ENCODE data around the gene HPCAL1.

The HPCAL1 gene

GRCh38 chr2:10283106-10284062, 19.3 kb upstream of the HPCAL1 start:
- no peak for DNase-seq (ENCODE audit: insufficient read length, low spot score)
- no peak for TF ChIP-seq POLR2AphosphoS5 (IDR thresholded peaks at IDR 0.05; ENCODE audit: low read depth, low read length)
- TF ChIP-seq POU2F2 (IDR thresholded peaks at IDR 0.05; ENCODE audit: low read depth, low read length): no peak
- no peak for TF ChIP-seq SPI1 (IDR thresholded peaks at IDR 0.05; ENCODE audit: low read depth, low read length)
- TF ChIP-seq TAF1 (IDR thresholded peaks at IDR 0.05; ENCODE audit: low read depth, low read length): no peak
- TF ChIP-seq PAX5 (IDR thresholded peaks at IDR 0.05; ENCODE audit: insufficient read depth, low read length, severe bottlenecking): no peak
- no peak for TF ChIP-seq POLR2A (IDR thresholded peaks at IDR 0.05; ENCODE audit: low read depth, low read length)

GRCh38 chr2:10284108-10284870, 18.4 kb upstream of the HPCAL1 start:
- FAIRE-seq (no peak), DNase-seq (ENCODE audit: insufficient read length, low spot score) (no peak)

More at GRCh38 chr2:10283106-10284062, 19.3 kb upstream of the HPCAL1 start:
- no peak for FAIRE-seq

DNA sequence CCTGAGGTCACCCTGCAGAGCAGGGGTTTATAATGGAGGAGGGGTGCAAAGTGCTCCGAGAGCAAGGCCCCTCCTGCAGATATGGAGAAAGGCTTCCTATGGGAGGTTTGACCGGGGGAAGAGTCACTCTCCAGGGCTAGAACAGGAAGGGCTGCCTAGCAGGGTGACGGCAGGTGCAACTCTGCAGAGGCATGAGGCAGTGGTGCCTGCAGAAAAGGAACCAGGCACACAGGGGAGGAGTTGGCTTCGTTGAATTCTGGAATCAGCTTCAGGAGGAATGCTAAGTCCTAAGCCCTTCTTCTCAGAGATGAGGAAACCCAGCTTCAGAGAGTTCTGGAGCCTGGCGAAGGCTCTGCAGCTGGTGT, 17.5 kb upstream of the HPCAL1 start:
- no peak for DNase-seq (ENCODE audit: insufficient read length, low spot score)
- FAIRE-seq: no peak
- TF ChIP-seq POLR2A (IDR thresholded peaks at IDR 0.05; ENCODE audit: low read depth, low read length): no peak
- TF ChIP-seq POU2F2 (IDR thresholded peaks at IDR 0.05; ENCODE audit: low read depth, low read length): no peak
- no peak for TF ChIP-seq TAF1 (IDR thresholded peaks at IDR 0.05; ENCODE audit: low read depth, low read length)
- TF ChIP-seq SPI1 (IDR thresholded peaks at IDR 0.05; ENCODE audit: low read depth, low read length): no peak
- no peak for TF ChIP-seq PAX5 (IDR thresholded peaks at IDR 0.05; ENCODE audit: insufficient read depth, low read length, severe bottlenecking)
- no peak for TF ChIP-seq POLR2AphosphoS5 (IDR thresholded peaks at IDR 0.05; ENCODE audit: low read depth, low read length)

More at GRCh38 chr2:10284108-10284870, 18.4 kb upstream of the HPCAL1 start:
- TF ChIP-seq PAX5 (IDR thresholded peaks at IDR 0.05; ENCODE audit: insufficient read depth, low read length, severe bottlenecking) (no peak), POU2F2 (IDR thresholded peaks at IDR 0.05; ENCODE audit: low read depth, low read length) (no peak), TAF1 (IDR thresholded peaks at IDR 0.05; ENCODE audit: low read depth, low read length) (no peak)

GRCh38 chr2:10285556-10286198, 17.0 kb upstream of the HPCAL1 start:
- no peak for FAIRE-seq
- DNase-seq (ENCODE audit: insufficient read length, low spot score): no peak
- TF ChIP-seq PAX5 (IDR thresholded peaks at IDR 0.05; ENCODE audit: insufficient read depth, low read length, severe bottlenecking): no peak
- no peak for TF ChIP-seq POLR2AphosphoS5 (IDR thresholded peaks at IDR 0.05; ENCODE audit: low read depth, low read length)
- no peak for TF ChIP-seq SPI1 (IDR thresholded peaks at IDR 0.05; ENCODE audit: low read depth, low read length)
- no peak for TF ChIP-seq TAF1 (IDR thresholded peaks at IDR 0.05; ENCODE audit: low read depth, low read length)
- no peak for TF ChIP-seq POU2F2 (IDR thresholded peaks at IDR 0.05; ENCODE audit: low read depth, low read length)
- no peak for TF ChIP-seq POLR2A (IDR thresholded peaks at IDR 0.05; ENCODE audit: low read depth, low read length)

DNA sequence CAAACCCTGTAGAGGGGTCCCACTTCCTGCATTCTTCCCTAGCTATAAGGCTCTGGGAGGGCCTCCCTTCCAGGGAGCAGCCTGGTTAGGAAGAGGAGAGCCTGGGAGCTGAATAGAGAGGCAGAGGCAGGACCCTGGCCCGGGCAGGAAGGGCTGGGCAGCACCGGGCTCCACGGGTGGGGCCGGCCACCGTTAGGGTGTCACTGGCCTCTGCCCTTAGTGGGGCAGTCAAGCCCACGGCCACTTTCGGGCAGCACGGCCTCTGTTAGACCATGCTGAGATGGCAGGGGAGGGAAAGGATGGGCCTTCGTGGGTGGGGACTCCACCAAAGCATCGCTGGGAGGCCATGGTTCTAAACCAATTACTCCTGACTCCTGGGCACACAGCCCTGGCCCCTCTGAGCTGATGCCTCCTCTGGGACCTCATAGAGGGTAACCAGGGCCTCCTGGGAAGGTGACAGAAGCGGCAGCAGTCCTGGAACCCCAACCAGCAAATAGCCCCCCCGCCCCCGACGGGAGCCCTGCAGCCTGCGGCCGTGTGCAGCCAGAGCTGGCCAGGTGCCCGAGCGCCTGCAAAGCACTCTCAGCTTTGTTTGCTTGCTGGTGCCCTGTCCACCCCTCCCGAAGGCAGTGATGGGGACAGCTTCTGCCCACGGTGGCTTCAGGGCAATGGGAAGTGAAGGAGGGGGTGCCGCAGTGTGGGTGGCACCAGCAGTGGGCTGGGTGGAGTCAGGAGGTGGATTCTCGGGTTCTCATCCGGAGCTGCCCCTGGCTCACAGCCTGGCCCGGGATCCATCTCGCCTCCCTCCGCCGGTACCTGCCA, 16.3 kb upstream of the HPCAL1 start:
- FAIRE-seq (no peak), DNase-seq (ENCODE audit: insufficient read length, low spot score) (no peak)
- no peak for TF ChIP-seq SPI1 (IDR thresholded peaks at IDR 0.05; ENCODE audit: low read depth, low read length)
- TF ChIP-seq TAF1 (IDR thresholded peaks at IDR 0.05; ENCODE audit: low read depth, low read length): no peak
- TF ChIP-seq POLR2A (IDR thresholded peaks at IDR 0.05; ENCODE audit: low read depth, low read length): no peak
- no peak for TF ChIP-seq POLR2AphosphoS5 (IDR thresholded peaks at IDR 0.05; ENCODE audit: low read depth, low read length)
- no peak for TF ChIP-seq POU2F2 (IDR thresholded peaks at IDR 0.05; ENCODE audit: low read depth, low read length)
- TF ChIP-seq PAX5 (IDR thresholded peaks at IDR 0.05; ENCODE audit: insufficient read depth, low read length, severe bottlenecking): no peak

GRCh38 chr2:10287761-10288160, 14.9 kb upstream of the HPCAL1 start:
- DNase-seq (ENCODE audit: insufficient read length, low spot score) (no peak), FAIRE-seq (no peak)
- TF ChIP-seq POU2F2 (IDR thresholded peaks at IDR 0.05; ENCODE audit: low read depth, low read length) (no peak), TAF1 (IDR thresholded peaks at IDR 0.05; ENCODE audit: low read depth, low read length) (no peak), POLR2A (IDR thresholded peaks at IDR 0.05; ENCODE audit: low read depth, low read length) (no peak), PAX5 (IDR thresholded peaks at IDR 0.05; ENCODE audit: insufficient read depth, low read length, severe bottlenecking) (no peak), POLR2AphosphoS5 (IDR thresholded peaks at IDR 0.05; ENCODE audit: low read depth, low read length) (no peak), SPI1 (IDR thresholded peaks at IDR 0.05; ENCODE audit: low read depth, low read length) (no peak)

- no peak for DNase-seq (ENCODE audit: insufficient read length, low spot score)
- FAIRE-seq: no peak
- TF ChIP-seq POLR2A (IDR thresholded peaks at IDR 0.05; ENCODE audit: low read depth, low read length): no peak
- no peak for TF ChIP-seq POU2F2 (IDR thresholded peaks at IDR 0.05; ENCODE audit: low read depth, low read length)
- no peak for TF ChIP-seq POLR2AphosphoS5 (IDR thresholded peaks at IDR 0.05; ENCODE audit: low read depth, low read length)
- no peak for TF ChIP-seq PAX5 (IDR thresholded peaks at IDR 0.05; ENCODE audit: insufficient read depth, low read length, severe bottlenecking)
Measured at GRCh38 chr2:10288606-10289005, 14.1 kb upstream of the HPCAL1 start.

DNA sequence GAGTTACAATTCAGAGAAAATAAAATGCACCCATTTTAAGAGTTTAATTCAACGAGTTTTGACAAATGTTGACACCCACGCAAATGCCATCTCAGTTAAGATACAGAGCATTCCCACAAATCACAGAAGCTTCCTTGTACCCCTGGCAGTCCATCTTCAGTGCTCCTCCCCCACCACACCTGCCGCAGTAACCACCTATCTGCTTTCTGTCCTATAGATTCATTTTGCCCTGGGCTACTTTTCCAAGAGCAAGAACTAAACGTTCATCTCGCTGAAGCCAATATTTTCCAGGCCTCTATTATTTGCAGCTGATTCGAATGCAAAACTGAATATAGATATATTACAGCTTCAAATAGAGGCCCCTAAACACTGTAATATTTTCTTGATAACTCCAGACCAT, 13.4 kb upstream of the HPCAL1 start:
- no peak for DNase-seq (ENCODE audit: insufficient read length, low spot score)
- no peak for FAIRE-seq
- TF ChIP-seq POLR2A (IDR thresholded peaks at IDR 0.05; ENCODE audit: low read depth, low read length) (no peak), PAX5 (IDR thresholded peaks at IDR 0.05; ENCODE audit: insufficient read depth, low read length, severe bottlenecking) (no peak), POLR2AphosphoS5 (IDR thresholded peaks at IDR 0.05; ENCODE audit: low read depth, low read length) (no peak), SPI1 (IDR thresholded peaks at IDR 0.05; ENCODE audit: low read depth, low read length) (no peak), POU2F2 (IDR thresholded peaks at IDR 0.05; ENCODE audit: low read depth, low read length) (no peak), TAF1 (IDR thresholded peaks at IDR 0.05; ENCODE audit: low read depth, low read length) (no peak)

Measured in GM12891 (cell line).